Umbilical cord (tissue), 2 donors: ENCODE data around the gene CRACR2A. TPM values are rescaled to one million over a fixed set of nuclear protein-coding genes. Genes with fewer than 3 reads are reported as not detected.

Experiments
- DNase-seq: peaks from one replicate; pipeline ENCODE4 v3.0.0-alpha.2; 2015; ENCODE audit warnings: low spot score
- total RNA-seq: library from RNA; depleted of rRNA; stranded (reverse); fragments of >200 nt; gene quantifications from one replicate; pipeline ENCODE4 v1.2.3, GENCODE V29; 2014; ENCODE audit warnings: low replicate concordance; ENCODE audit not compliant: insufficient read depth

Gene CRACR2A
- total RNA-seq, 1 donor from 2014 or later = 39.0 TPM

DNA sequence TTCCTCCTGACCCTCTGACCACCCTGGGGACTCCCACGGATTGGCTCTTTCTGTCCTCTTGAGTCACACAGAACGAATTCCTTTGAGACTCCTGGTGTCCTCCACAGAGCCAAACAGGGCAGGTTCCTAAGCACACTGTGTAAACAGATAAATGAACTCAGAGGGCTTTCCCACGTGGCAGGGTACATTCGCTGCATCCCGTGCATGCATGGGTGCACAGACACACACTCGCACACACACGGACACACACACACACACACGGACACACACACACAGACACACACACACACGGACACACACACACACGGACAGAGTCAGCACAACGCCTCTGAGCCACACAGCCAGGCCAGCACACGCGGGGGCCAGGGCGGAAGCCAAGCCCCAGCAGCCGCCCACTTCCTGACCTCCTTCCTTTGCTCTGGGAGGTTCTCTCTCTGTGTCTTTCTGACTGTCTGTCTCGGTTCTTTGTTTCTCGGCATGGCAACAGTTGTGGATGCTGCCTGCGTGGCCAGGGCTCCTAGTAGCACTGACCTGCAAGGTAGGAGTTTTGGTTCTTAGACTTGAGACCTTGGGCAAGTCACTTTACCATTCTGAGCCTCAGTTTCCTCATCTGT, 706 bp downstream of the CRACR2A start:
- no peak for DNase-seq

DNA sequence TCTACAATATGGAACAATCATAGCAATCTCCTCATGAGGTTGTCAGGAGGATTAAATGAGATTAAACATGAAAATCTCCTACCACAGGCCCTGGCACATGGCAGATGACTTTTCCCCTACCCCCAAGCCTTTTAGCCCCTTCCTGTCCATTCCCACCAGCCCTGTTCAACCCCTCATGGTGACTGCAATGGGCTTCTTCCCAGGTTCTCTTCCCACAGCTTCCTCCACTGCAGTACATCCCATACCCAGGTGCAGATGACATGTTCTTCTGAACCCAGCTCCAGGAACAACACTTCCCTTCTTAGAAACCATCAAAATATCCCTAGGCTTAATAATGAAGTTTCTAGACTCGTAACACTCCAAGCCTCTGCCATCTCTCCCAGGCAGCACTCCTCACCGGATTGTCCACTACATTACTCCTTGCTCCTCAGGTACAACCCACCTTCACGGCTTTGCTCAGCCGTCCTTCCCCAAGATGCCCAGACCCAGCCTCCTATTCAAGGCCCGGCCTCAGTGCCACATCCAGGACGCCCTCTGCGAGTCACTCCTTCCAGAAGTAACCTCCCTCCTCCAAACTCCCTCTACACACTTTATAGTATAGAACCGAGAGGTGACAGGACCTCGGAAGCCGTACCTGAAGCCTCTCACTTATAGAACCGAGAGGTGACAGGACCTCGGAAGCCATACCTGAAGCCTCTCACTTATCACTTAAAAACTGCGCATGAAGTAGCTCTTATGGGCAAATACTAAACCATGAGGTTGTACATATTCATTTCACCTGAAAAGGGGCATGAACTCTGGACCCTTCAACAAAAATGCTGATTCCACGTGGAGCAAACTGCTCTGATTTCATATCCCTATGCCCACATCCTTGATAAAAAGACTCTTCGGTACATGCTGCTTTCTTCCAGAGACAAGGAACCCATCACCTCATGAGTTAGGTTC, 1.5 kb downstream of the CRACR2A start:
- no peak for DNase-seq

DNA sequence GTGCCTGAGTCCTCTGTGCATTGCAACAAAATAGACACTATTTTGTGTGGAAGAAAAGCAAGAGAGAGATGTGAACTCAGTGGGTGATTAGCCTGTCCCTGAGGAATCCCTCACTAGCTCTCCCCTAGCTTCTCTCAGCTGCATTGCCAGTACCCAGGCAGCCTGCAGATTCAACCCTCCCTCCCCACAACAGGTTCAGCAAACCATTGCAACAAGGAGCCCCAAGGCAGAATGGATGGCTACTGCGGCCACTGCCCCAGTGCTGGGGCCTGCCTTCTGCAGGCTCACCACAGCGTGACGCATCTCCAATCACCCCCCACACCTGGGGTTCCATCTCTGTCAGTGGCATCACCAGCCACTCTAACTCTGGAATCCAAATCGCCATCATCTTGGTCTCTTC, 2.3 kb downstream of the CRACR2A start:
- no peak for DNase-seq

DNA sequence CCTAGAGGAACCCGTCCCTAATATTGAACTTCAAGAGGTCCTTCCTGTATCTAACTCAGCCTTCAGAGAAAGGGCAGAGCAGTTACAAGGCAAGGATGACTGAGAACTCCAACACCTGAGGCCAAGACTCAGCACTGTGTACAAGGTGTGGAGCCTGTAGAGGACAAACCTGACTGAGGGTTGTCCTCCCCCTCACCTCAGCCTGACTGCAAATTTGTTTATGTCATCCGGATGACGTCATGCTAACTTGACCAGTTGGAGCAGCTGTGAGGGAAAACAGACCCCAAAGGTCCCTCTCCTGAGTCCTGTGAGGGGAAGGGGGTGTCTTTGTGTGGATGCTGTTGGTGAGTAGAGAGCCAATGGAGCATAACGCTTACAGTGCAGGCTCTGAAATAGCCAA, 4.3 kb downstream of the CRACR2A start:
- no peak for DNase-seq

DNA sequence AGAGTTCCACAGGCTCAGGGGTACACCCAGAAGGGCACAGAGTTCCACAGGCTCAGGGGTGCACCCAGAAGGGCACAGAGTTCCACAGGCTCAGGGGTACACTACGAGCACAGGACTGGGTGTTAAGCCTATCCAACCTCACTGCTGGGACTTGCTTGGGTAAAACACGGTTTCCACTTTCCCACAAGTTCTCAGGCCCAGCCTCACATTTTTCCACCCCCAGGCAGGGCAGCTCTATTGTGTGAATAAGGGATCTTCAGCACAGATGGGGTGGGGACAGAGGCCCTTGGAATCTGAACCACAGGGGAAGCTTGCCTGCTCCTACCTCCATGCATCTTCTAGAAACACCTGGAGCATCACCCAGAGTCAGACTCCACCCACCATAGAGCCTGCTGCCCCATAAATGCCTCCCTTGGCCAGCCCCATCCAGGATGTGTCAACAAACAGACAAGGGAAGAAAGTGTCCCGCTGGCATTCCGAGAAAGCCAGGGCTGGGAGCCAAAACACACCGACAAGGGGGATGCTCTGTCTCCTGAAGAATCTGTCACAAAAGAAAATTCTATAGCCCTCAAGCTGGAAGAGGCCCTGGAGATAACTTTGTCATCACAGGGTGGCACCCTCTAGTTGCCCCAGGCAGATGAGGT, 4.8 kb downstream of the CRACR2A start:
- DNase-seq = no peak

DNA sequence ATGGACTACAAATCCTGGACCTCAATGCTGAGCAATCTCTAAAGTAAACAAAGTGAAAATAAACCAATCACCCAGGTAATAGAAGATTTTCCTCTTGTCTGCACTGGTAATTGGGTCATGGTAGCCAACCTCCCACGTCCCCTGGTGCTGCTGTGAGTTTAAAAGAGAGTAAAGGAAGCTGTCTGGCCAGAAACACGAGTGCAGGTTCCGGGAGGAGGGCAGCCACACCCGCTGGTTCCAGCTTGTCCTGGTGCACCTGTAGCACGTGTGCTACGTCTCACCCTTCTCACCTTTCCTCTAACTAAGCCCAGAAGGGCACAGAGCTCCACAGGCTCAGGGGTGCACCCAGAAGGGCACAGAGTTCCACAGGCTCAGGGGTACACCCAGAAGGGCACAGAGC, 5.4 kb downstream of the CRACR2A start:
- DNase-seq = no peak

DNA sequence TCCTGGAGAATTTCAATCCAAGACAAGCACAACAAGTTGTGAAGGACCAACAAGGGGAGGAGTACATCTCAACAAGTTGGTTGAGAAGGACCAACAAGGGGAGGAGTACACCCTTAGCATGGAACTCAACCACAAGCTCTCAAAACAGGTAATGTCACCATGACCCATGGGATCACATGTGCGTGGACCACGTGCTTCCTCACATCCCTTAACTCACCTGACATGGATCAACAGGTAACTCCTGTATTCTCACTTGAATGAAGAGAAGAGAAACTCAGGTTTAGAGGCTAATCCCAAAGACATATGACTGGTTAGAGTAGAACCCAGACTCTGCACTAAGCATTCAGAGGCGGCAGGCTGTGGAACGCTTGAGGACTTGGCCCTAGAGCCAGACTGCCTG, 6.2 kb downstream of the CRACR2A start:
- DNase-seq = no peak

DNA sequence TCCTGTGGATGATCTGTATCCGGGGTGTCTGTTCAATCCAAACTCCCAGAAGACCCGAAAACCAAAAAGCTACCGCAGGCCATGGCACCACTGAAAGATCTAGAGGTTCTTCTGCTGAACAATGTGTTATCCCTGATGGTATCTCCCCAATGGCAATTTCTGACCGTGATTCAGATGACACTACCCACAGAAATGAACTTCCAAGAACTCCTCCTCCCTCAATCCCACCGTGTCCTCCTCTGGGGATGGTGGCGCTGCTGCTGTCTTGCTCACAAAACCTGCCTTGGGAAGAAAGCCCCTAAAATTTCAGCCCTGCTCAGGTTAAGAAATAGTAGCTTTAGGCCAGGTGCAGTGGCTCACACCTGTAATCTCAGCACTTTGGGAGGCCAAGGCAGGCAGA, 7.8 kb downstream of the CRACR2A start:
- DNase-seq = no peak

DNA sequence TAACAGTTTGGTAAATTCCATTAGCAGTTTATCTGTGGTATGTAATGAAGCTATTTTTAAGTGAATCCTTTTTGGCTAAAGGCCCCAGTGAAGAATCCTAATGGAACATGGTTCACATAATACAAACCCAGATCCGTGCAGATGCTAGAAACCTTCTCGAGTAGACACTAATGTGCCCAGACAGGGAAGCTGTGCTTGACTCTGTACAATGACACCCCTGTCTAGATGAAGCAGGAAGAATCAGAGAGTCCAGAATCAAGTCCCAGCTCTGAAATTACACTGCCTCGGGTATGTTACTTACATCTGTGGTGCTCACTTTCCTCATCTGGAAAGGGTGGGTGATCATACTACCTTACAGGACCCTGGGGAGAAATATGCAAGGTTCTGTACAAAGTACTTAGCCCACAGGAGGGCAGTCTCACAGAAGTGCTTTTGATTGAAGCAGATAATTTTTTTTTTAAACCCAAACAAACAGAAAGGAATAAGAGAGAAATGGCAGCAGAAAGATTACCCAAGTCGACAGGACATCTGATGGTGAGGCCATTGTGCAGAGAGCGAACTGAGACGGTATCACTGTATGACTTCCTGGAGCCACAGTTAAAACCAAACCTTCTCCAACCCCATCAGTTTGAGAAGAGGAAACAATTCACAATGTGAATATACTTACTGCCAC, 8.5 kb downstream of the CRACR2A start:
- no peak for DNase-seq

DNA sequence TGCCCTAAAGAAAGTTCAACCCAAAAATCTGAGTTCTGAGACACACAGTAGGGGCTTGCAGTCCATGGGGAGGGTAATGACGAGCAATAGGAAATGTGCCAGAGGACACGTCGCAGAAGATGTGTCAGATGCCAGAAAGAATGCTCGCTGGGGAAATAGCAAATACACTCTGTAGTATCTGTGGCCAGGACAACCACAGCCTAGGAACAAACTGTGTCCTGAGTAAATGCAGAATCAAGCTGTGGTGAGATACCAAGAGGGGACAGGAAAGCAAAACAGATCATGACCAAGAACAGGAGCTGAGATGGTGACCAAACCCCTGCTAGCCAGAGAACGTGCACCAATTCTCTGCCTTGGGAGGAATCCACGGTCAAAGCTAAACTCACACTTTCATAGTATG, 9.1 kb downstream of the CRACR2A start:
- no peak for DNase-seq

DNA sequence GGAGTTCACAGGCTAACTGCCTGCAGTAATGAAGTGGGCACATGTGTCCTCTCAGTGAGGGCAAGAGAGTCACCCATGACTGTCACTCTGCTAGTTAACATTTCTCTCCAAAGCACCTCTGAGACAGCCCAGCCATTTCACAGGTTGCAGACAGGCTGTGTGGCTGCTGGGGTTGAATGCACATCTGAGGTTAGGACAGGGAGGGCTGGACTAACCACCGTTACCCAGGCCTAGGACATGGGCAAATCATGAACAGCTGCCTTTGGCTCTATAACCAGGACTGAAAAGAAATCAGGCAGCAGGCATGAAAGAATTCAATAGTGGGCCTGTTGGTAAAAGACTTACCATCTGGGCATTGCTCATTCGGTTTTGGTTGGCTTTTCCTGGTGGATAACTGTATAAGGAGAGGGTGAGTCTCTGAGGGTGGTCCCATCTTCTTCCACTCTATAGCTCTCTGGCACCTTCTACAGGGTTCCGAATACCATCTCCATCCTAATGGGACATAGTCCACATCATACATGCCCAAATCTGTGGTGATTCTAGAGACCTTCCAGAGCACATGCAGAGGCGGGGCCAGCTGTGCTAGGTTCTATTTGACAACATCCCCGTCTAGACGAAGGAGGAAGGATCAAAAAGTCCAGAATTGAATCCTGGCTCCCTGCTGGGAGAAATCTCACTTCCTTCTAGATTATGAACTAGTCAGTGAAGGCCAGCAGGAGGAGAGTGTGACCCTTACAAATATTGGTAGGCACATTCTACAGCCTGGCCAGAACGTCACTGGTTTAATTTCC, 10.8 kb downstream of the CRACR2A start:
- no peak for DNase-seq

DNA sequence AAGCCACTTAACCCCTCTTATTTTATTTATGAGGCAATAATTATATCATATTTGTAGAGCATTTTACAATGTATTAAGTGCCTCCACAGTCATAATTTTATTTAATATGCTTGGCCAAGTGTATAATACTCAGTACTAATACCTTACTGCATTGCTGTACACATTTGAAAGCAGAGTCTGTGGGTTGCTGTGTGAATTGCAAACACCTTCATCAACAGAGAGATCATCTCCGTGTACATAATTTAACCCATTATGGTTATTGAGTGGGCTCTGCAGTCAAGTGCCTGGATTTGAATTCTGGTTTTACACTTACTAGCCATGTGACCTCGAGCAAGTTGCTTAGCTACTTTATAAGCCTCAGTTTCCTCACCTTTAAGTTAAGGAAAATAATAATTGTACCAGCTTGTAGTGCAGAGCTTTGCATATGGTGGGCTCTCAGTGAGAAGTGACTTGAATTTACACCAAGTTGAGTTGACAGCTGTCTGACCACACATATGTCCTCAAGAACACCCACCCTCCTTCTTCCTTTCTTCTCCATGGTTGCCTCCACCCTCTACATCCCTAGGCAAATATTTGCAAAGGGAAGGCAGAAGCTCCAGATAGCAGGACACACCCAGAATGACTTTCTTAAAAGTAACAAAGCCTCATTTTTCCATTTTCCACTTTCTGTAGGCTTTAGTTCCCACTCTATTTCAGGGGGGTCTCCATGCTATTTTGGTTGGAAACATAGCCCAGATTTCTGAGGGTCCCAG, 12.3 kb downstream of the CRACR2A start:
- DNase-seq = no peak

DNA sequence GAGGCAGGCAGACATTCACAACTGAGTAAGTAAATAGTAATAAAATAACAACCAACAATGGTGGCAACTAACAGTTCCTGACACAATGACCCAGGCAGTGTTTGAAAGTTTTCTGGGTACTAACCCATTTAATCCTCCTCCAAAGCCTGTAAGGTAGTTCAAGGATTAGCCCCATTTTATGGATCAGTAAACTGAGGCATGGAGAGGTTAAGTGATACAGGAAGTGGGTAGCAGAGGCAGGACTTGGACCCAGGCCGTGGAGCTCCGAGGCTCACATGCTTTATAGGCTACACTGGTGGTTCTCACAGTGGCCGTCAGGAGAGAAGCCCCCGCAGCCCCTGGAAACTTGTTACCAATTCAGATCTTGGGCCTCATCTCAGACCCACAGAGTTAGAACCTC, 17.5 kb downstream of the CRACR2A start:
- no peak for DNase-seq

DNA sequence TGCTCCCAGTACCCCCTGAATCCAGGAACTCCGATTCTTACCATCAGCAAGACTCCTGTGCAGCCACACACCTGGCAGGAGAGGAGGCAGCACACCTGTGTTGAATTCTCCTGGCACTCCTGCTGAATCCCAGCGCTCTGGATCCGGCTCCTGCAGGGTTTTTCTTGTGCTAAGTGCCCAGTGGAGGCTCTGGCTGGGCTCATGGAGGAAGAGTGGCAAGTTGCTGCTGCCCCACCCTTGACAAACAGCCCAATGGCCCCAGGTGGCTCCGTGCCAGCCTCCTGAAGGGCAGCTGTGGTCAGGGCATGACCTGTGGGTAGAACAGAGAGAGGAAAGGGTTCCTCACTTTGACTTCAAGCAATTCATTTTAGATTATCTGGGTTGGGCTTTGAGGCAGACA, 20.0 kb downstream of the CRACR2A start:
- DNase-seq = no peak

DNA sequence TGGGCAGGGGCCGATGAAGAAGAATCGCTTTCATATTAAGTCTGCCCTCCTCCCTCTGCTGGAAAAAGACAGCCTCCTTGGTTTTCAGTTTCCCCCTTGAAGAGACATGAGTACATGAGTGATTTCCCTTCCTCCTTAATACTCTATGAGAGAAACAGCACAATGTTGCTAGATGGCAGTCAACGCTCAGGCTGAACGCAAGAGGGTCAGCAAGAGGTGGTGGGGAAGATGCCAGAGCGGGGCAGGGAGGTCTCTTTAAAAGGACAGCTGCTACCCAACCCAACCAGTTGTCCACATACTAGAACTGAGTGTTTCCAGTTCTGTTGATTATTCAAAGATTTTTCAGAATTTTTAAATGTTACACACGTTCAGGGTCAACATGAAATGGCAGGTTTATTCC, 22.8 kb downstream of the CRACR2A start:
- no peak for DNase-seq

DNA sequence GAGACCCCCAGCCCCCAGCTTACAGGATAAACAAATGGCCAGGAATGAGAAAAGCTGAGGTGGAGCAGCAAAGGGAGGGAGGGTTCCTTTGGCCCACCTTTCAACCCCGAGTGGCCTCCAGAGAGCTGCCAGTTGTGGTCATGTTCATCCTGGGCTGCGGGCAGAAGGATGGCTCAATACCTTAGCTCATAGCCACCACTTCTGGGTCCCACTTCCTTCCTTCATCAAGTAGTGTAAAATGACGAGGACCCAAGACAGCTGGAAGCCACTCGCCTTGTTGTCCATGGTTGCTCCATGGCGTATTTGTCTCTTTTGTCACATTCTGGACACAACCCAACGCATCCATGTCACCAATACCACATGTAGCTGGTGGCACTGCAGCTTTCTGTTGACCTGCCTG, 24.2 kb downstream of the CRACR2A start:
- no peak for DNase-seq

DNA sequence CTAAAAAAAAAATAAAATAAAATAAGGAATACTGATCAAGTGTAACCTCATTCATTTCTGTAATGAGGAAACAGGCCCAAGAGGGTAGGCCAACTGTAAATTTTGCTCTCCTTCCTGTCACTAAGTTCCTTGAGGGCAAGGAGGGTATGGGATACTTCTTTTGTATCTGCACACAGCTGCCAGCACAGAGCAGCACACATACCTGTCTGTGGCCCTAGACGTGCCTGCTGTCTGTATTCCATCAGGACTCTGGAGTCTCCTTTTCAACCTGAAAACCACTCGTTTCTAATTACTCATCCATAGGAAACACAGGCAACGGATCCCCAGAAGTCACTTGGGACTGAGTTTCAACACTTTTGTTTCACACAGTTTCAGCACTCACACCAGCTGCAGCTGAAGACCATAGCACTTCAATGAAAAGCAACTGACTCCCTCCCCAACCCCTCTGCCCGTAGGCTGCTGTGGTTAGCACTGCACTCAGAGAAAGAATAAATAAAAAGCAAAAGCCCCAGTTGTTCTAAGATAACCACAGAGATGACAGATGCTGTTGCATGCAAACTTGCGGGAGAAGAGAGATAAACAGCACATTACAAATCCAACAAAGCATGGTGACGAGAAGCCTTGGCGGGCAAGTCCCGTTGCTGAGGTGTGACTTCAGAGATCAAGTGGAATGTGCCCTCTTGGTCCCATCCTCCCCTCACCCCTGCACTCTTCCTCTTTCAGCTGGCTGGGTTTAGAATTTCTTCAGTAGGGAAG, 24.9 kb downstream of the CRACR2A start:
- DNase-seq = no peak

DNA sequence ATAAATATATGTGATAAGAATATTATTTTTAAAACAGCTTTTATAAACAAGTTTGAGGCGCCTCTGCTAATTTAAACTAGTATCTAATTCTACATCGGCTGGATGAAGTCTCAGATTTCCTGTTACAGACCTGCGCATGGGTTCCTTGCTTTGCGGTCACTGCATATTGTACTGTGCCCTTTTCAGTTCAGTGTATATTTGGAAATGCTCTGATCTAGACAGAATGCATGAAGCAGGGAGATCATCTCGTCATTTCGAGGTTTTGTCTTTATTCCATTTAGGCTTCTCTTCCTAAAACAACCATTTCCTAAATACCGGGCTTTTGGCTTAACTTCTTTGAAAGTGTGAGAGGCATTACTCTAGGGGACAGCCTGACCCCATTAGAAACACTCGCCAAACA, 25.6 kb downstream of the CRACR2A start:
- DNase-seq = no peak

DNA sequence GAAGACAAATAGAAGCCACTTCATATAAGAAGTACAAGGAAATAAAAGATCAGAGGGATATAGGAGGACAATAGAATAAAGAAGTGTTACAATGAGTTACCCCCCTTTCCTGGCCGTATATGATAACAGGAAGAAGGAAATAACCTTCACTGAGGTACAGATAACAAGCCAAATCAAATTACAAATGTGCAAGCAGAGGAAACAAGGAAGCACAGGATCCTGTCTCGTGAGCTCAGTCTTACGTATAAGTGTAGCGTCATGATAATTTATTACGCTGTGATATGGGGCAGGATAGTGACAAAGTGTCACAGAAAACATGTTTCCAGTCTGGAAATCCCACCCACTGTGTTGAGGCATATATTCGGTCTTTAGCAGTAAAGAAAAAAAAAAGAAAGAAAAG, 26.5 kb downstream of the CRACR2A start:
- no peak for DNase-seq
